HFFc6 (cell line): Measurements from ENCODE around the gene HLA-DQA1. TPM values are rescaled to one million over a fixed set of nuclear protein-coding genes. Genes with fewer than 3 reads are reported as not detected.

Experiments
- DNase-seq: peaks from one replicate; pipeline ENCODE4 v3.0.0-alpha.2; 2018
- H3K27ac Mint-ChIP-seq: 2 replicates; pipeline ENCODE4 v1.8.0; 2020; ENCODE audit warnings: mild to moderate bottlenecking, mixed read lengths
- H3K27me3 Mint-ChIP-seq: 2 replicates; pipeline ENCODE4 v1.8.0; 2021; ENCODE audit warnings: mild to moderate bottlenecking, moderate library complexity, mixed read lengths; ENCODE audit not compliant: insufficient read depth
- H3K36me3 Mint-ChIP-seq: 2 replicates; pipeline ENCODE4 v1.8.0; 2021; ENCODE audit warnings: low read depth, mixed read lengths
- H3K4me1 Mint-ChIP-seq: 2 replicates; pipeline ENCODE4 v1.8.0; 2020; ENCODE audit warnings: low read depth, mixed read lengths
- H3K4me3 Mint-ChIP-seq: 2 replicates; pipeline ENCODE4 v1.8.0; 2020; ENCODE audit warnings: mild to moderate bottlenecking, moderate library complexity, mixed read lengths
- H3K9me3 Mint-ChIP-seq: 2 replicates; pipeline ENCODE4 v1.8.0; 2020; ENCODE audit warnings: mild to moderate bottlenecking, mixed read lengths
- total RNA-seq, 6 experiments: library from RNA; stranded (reverse); fragmentation: NEBNext Ultra II Directional; extraction: Animal tissue kit (Norgen Biotek cat#: 25700); gene quantifications; 2 replicates in 1 of 6; 3 replicates in 5 of 6; pipeline ENCODE4 v1.2.3, GENCODE V29; 2021
- TF ChIP-seq, protein P1 (sequence below): fragments of 200-600 bp; sonication (generic); IDR thresholded peaks from 2 replicates; pipeline ENCODE4 v1.5.0; 2021; ENCODE audit warnings: antibody characterized with exemption, mild to moderate bottlenecking

The HLA-DQA1 gene
- total RNA-seq, 6 experiments from 2014 or later, result not detected

DNA sequence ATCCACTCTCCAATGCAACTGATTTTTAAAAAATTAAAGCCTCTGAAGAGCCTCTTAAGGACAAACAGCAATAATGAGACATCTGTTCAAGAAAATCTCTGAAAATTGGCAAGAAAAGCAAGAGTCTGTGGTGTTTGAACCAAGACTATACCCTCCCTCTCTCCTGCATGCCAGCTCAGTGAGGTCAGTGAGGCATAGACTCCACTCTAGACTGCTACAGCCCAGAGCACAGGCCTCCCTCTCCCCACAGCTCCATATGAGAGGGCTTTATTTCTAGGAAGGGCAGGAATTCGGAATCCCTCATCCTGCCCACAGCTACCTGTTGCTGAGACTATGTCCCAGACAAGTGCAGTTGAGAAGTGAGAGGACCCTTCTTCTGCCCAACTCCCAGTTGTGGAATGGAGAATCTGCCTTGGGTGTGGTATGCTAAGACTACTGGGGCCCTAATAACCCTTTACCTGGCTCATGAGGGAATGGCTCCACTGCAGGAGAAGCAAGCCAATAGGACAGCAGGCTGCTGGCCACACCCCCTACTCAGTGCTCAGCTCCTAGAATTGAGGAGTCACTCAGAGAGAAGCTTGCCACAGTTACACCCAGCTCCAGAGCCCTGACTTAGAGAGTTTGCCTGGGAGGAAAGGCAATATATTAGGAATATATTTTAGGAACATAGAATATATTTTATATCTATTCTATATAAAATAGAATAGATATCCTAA is 22.7 kb upstream of the HLA-DQA1 start:
- Mint-ChIP-seq H3K27ac (no peak overlapping the region), H3K36me3 (no peaks in the 10 kb centered on the region), H3K27me3 (peaks cover 4% of the 10 kb centered on the region), H3K4me1 (no peaks in the 10 kb centered on the region), H3K4me3 (no peak overlapping the region), H3K9me3 (0 out of 2 replicates have a peak, but pooled peaks cover 4% of the 10 kb centered on the region)
- no peak for DNase-seq
- TF ChIP-seq, protein P1, sequence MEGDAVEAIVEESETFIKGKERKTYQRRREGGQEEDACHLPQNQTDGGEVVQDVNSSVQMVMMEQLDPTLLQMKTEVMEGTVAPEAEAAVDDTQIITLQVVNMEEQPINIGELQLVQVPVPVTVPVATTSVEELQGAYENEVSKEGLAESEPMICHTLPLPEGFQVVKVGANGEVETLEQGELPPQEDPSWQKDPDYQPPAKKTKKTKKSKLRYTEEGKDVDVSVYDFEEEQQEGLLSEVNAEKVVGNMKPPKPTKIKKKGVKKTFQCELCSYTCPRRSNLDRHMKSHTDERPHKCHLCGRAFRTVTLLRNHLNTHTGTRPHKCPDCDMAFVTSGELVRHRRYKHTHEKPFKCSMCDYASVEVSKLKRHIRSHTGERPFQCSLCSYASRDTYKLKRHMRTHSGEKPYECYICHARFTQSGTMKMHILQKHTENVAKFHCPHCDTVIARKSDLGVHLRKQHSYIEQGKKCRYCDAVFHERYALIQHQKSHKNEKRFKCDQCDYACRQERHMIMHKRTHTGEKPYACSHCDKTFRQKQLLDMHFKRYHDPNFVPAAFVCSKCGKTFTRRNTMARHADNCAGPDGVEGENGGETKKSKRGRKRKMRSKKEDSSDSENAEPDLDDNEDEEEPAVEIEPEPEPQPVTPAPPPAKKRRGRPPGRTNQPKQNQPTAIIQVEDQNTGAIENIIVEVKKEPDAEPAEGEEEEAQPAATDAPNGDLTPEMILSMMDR, result no peak

DNA sequence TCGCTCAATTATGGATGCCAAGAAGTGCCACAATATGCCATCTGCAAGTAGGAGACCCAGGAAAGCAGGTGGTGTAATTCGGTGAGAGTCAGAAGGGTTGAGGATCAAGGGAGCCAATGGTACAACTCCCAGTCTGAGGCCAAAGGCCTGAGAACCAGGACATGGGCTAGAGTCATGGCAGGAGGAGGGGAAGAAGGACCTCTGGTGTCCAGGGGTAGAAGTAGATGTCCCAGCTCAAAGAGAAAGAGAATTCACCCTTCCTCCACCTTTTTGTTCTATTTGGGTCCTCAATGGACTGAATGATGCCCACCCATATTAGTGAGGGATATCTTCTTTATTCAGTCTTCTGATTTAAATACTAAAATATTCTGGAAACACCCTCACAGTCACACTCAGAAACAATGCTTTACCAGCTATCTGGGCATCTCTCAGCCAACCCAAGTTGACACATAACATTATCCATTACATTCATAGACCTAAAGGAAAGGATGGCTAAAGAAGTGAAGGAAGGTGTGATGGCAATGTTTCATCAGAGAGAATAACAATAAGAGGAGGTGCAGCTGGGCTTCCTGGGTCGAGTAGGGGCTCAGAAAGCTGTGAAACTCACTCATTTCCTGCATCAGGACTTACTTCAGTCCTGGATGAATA is 21.2 kb upstream of the HLA-DQA1 start:
- H3K36me3 Mint-ChIP-seq, result no peaks in the 10 kb centered on the region
- H3K4me3 Mint-ChIP-seq, result no peak overlapping the region
- H3K27ac Mint-ChIP-seq, result no peak overlapping the region
- H3K27me3 Mint-ChIP-seq, result peaks cover 4% of the 10 kb centered on the region
- 0 out of 2 replicates have a peak, but pooled peaks cover 4% of the 10 kb centered on the region for H3K9me3 Mint-ChIP-seq
- H3K4me1 Mint-ChIP-seq, result no peaks in the 10 kb centered on the region
- TF ChIP-seq, protein P1, result no peak
- DNase-seq, result no peak

DNA sequence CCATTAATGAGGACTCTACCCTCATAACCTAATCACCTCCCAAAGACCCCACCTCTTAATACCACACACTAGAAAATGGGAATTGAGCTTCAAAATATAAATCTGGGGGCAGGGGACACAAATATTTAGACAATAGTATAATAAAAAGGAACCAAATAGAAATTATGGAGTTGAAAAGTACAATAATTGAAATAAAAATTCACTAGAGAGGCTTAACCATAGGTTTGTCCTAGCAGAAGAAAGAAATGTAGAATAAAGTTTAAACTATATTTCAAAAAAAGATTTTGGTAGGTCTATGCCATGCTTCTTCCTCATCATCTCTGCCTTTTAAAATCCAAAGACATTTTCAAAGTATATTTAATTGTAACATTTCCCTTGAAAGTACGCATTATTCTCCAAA is 19.5 kb upstream of the HLA-DQA1 start:
- no peak for DNase-seq
- no peak overlapping the region for H3K4me3 Mint-ChIP-seq
- peaks cover 2% of the 10 kb centered on the region for H3K4me1 Mint-ChIP-seq
- 0 out of 2 replicates have a peak, but pooled peaks cover 4% of the 10 kb centered on the region for H3K9me3 Mint-ChIP-seq
- TF ChIP-seq, protein P1, result no peak
- peaks cover 4% of the 10 kb centered on the region for H3K27me3 Mint-ChIP-seq
- no peak overlapping the region for H3K27ac Mint-ChIP-seq
- H3K36me3 Mint-ChIP-seq, result no peaks in the 10 kb centered on the region

DNA sequence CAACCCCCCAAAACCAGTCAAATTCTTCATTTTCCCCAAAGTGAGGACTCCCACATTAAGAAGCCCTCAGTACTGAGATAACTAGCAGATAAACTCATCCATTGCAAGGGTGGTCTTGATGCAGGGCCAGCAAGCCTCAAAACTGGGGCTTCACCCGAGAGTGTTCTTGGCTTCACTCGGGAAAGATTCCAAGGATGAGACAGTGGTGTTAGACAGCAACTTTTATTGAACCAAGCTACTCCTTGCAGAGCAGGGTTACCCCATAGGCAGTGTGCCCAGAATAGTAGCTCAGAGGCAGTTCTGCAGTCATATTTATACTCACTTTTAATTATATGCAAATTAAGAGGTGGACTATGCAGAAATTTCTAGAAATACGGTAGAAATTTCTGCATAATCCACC is 15.8 kb upstream of the HLA-DQA1 start:
- peaks cover 8% of the 10 kb centered on the region for H3K4me1 Mint-ChIP-seq
- H3K27me3 Mint-ChIP-seq, result no peaks in the 10 kb centered on the region; the same call in 1 of the 2 replicates
- H3K9me3 Mint-ChIP-seq, result 0 out of 2 replicates have a peak, but pooled peaks cover 4% of the 10 kb centered on the region
- no peak for DNase-seq
- TF ChIP-seq, protein P1, result no peak
- no peak overlapping the region for H3K27ac Mint-ChIP-seq
- no peak overlapping the region for H3K4me3 Mint-ChIP-seq
- no peaks in the 10 kb centered on the region for H3K36me3 Mint-ChIP-seq

DNA sequence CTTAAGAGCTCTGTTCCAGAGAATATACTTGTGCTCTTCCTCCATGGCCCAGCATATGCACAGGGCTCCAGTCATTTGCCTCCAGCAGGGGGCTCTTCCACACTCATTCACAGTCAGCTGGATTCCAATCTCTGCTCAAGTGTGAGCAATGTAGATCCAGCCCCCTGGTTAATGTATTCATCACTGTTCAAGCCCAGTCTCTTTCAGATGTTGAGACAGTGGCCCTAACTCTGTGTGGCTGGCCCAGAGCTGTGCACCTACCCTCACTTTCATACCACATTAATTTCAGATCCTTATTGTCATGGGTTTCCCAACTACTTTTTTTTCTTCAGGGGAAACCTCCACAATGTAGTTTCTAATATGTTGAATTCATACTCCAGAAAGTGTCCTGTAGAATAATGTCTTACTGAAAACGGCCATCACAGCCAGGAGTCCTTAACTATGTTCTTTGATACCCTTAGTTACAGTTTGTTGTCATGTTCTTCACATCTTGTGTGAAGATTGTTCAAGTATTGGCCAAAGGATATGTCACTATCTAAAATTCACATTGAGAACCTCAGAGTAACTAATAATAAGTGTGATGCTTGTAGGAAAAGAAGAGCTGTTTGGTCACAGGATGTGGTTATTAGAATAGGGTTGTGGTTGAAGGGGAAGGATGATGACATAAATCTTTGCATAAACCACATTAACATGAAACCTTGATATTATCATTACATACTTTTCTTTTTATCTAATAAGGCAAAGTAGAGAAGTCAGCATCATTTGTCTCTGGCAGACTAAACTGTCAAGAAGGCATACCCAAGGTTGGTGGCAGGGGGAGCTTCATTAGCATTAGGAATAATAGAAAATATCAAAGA is 14.4 kb upstream of the HLA-DQA1 start:
- Mint-ChIP-seq H3K36me3 (no peaks in the 10 kb centered on the region), H3K4me3 (no peak overlapping the region), H3K4me1 (peaks cover 8% of the 10 kb centered on the region), H3K27me3 (no peaks in the 10 kb centered on the region), H3K9me3 (0 out of 2 replicates have a peak, but pooled peaks cover 4% of the 10 kb centered on the region), H3K27ac (no peak overlapping the region)
- DNase-seq, result peak; percentile 6
- TF ChIP-seq, protein P1, result peak; percentile 49; the same call in 1 of the 2 replicates
